SU-DHL-6 (cell line): ENCODE results near the gene PLCB1.

ENCODE experiments used
- CTCF ChIP-seq: fragments of 200-600 bp; sonication (generic); IDR thresholded peaks from one replicate; pipeline ENCODE4 v1.5.1; 2017; ENCODE audit warnings: antibody characterized with exemption, mild to moderate bottlenecking, low read length, moderate library complexity; ENCODE audit not compliant: insufficient read depth, poor library complexity, severe bottlenecking
- EZH2phosphoT487 ChIP-seq: fragments of 200-600 bp; sonication (generic), shearing (Covaris generic); conservative IDR thresholded peaks from 2 replicates; pipeline ENCODE4 v1.6.1; 2018; ENCODE audit warnings: mild to moderate bottlenecking, antibody characterized with exemption, low read length, moderate library complexity, mixed read lengths

GRCh38 chr20:8218861-8219260 is 86.8 kb downstream of the PLCB1 start:
- TF ChIP-seq CTCF (no peak), EZH2phosphoT487 (no peak)
